ENCODE measurements around the gene GABRB1.

Gene GABRB1

DNA sequence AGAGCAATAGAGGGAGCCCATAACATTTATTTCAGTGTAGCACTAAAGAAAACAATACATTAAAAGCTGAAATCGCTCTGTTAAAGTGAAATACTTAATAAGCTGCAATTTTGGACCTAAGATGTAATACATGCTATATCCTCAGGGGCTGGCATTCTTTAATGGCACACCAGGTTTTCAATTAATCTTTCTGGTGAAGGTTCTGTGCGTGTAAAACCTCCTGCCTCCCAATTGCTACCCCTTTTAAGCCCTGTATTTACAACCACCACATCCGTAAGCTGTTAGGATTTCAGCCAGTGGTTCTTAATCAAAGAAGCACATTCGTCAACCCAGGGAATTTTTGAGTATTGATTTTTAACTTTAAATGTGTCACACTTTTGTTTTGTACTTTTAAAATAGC lies 439.7 kb downstream of the GABRB1 start:
- no peak for DNase-seq (ENCODE audit: low read depth)

DNA sequence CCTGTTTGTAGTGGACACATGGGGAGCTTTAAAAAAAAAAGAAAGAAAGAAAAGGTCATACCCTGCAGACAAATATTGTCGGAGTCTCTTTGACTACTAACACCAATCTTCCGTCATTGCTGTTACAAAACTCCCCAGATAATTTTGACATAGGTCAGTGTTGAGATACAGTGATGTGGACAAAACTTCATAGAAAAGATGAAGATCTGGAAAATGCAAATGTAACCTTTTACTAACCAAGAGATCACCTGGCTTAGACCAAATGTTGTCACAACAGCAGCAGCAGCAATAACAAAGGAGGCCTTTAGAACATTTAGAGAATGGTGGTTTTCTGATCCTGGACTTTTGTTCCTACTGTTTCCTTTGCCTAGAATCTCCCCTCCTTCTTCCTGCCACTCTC lies 440.2 kb downstream of the GABRB1 start:
- DNase-seq (ENCODE audit: low read depth), result no peak

DNA sequence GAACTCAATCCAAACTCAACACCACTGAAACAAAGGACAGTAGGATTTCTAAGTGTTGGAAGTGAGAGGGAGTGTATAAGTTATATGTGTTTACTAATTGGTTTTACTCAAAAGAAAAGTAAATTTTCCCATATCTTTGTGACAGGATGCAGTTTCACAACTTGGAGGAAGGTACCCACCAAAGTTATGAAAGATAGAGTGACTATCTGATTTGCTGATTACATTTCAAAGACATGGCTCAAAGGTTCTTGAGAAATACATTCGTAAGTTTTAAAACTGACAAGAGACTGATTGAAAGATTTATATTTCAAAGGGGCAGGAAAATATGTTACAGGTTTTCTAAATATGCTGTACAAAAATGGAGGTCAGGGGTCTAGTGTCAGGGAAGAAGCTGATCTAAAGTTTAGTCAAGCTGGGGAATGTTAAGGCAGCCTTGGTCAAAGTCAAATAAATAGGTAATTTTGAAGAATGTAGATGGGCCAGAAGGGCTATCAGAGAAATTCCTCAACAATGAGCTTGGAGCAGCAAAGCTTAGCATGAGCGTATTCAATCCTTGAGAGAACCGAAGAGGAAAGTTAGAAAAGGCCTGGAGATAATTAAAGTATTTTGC lies 441.9 kb downstream of the GABRB1 start:
- no peak for DNase-seq (ENCODE audit: low read depth)

DNA sequence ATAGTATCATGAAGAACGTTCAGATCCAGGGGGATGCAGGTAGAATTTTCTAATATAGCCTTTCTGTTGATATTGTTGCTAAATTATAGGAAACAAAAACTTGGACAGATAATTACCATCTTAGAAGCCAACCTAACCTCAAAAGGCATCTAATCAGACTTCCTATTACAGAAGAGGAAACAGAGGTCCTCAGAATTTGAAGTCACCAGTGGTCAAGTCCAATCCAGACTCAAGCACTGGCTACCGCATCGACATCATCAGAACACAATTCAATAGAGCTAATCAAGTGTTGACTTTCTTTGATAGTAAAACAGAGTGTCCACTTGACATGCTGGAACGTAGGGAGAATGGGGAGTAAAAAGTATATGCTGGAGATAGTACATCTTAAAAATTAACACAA lies 443.4 kb downstream of the GABRB1 start:
- no peak for DNase-seq (ENCODE audit: low read depth)

DNA sequence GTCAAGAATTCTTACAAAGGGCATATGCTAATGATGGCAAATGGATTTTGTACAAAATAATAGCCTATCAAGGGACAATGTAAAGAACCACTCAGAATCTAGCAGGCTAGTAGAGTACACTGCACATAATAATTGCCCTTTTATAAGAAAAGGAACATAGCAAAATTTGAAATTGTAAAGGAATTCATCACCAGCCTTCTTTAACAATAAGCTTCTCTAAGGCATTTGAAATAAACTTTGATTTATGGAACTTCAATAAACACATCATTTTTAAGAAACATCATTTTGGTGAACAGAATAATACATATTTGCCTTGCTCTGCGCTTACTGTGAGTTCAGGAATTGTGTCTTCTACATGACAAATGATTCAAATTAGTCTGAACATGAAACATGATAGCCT lies 444.0 kb downstream of the GABRB1 start:
- DNase-seq (ENCODE audit: low read depth), result no peak

Measured in stimulated activated CD8-positive, alpha-beta memory T cell treated with anti-CD3 and anti-CD28 coated beads, Interleukin-7, amount 100 ng/mL, for 24 hours (primary cell).